Omental fat pad (tissue), 4 donors: ENCODE results near the gene CERT1. TPM values are rescaled to one million over a fixed set of nuclear protein-coding genes. Genes with fewer than 3 reads are reported as not detected.
A peak's percentile ranks its signal among the peaks of the same experiment; 100 is the strongest.
"Not testable (repeated sequence)": the region's sequence is repeated elsewhere in the genome, so short reads cannot be mapped to it uniquely, and the experiment has no call there.

Experiments used
- ATAC-seq: fragments of 150-250 bp; one replicate; pipeline ENCODE4 v1.9.1; 2016; ENCODE audit warnings: mild to moderate bottlenecking, moderate library complexity; ENCODE audit not compliant: low FRiP score
- DNase-seq: peaks from one replicate; pipeline ENCODE4 v3.0.0-alpha.2; 2019; ENCODE audit warnings: low spot score
- total RNA-seq, 4 donors: library from RNA; depleted of rRNA; stranded (reverse); fragments of >200 nt; gene quantifications; one replicate each; pipeline ENCODE4 v1.1.0, GENCODE V29; 2016
- TF ChIP-seq, protein P1 (sequence below), 3 donors: fragments of 450-650 bp; IDR thresholded peaks; one replicate each; pipeline ENCODE4 v1.5.1; 2016 to 2017; ENCODE audit warnings: antibody characterized with exemption in 3 of 3, mild to moderate bottlenecking in 3 of 3, moderate library complexity in 2 of 3

The CERT1 gene
- total RNA-seq, 4 donors from 2014 or later: 36.2 to 71.3 (median 53.7) TPM

DNA sequence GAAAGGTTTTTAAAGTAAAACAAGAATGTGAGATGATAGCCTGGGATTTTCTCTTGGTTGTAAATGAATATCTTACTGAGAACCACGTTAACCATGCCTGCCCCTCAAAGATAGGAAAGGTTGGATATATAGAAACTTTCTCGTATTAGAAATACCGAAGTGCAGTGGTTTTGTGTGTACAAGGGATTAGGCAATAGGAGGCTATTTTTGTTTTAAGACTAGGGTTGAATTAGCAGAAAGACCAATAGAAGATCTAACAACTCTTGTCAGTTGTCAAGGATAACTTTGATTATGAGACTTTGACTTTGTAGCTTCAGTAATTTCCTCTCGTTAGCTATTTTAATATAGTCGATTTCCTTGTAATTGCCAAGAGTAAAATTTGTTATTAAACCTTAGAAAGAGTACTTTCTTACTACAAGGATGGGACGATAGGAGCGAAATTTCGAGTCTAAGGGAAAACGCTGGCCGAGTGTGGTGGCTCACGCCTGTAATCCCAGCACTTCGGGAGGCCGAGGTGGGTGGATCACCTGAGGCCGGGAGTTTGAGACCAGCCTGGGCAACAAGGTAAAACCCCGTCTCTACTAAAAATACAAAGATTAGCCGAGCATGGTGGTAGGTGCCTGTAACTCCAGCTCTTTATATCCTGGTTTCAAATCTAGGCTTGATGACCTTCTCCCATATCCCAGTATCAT, 1.1 kb upstream of the CERT1 start:
- ATAC-seq (no peak), DNase-seq (no peak)
- TF ChIP-seq, protein P1, sequence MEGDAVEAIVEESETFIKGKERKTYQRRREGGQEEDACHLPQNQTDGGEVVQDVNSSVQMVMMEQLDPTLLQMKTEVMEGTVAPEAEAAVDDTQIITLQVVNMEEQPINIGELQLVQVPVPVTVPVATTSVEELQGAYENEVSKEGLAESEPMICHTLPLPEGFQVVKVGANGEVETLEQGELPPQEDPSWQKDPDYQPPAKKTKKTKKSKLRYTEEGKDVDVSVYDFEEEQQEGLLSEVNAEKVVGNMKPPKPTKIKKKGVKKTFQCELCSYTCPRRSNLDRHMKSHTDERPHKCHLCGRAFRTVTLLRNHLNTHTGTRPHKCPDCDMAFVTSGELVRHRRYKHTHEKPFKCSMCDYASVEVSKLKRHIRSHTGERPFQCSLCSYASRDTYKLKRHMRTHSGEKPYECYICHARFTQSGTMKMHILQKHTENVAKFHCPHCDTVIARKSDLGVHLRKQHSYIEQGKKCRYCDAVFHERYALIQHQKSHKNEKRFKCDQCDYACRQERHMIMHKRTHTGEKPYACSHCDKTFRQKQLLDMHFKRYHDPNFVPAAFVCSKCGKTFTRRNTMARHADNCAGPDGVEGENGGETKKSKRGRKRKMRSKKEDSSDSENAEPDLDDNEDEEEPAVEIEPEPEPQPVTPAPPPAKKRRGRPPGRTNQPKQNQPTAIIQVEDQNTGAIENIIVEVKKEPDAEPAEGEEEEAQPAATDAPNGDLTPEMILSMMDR (IDR thresholded peaks at IDR 0.05): no peak

DNA sequence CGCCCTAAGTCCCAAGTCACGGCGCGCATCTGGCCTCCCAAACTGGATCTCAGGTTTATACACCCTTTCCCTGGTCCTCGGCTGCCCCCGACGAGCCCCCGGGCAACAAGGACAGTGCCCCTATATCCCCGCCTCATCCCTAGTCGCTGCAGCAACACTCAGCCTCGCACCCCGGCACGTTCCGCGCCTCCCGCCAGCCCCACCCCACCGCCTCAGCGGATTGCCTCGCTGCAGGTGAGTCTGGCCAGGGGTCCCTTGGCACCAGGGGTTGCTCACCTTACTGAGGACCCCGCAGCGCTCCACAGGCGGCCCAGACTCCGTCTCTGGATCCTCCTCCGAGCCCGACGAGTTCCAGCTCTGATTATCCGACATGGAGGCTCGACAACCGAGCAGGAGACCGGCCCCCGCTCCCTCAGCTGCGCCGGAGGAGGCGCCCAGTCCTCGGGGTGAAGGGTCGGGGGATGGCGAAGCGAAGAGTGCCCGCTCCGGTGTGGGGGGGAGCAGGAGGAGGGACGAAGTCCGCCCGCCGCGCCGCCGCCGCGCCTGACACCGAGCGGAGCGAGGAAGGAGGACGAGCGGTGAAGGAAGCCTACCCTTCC, 494 bp downstream of the CERT1 start:
- DNase-seq: peak; percentile 26
- TF ChIP-seq, protein P1 (IDR thresholded peaks at IDR 0.05): no peak
- ATAC-seq: peak; percentile 66

DNA sequence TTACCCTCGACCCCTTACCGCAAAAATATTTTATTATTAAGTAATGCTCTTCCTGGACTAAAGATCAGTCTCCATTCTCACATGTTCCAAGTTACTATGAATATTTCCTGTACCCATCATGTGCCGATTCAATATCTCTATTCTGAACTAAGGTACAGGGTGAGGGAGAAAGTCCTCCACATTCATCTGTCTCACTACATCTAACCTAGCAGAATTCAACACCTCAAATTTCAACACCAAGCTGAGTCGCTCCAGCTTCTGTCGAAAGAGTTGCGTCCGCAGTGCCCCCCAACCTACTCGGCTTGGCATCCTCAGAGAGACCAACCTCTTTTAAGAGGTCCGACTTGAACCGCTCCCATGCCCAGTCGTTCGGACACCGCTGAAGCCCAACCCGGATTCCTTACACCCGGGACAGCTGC, 1.0 kb downstream of the CERT1 start:
- DNase-seq: no peak
- TF ChIP-seq, protein P1 (IDR thresholded peaks at IDR 0.05): no peak
- peak; percentile 21 for ATAC-seq

DNA sequence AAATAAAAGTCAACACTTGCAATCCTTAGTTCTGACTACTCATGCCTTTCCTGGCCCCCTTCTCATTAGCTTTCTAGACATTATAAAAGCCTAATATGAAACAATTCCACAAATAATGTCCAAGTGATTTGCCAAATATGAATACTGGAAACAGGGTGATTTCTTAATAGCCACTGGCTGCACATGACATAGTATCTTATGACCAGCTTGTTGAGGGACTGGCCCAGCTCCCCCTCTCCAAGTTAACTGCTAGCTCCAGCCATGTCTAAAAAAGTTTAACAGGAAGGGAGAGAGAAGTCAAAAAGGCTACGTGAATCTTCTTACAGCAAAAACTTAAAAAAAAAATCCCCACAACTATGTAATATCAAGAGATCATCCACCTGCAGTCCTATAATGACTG, 1.5 kb downstream of the CERT1 start:
- TF ChIP-seq, protein P1 (IDR thresholded peaks at IDR 0.05): no peak
- no peak for DNase-seq
- no peak for ATAC-seq

DNA sequence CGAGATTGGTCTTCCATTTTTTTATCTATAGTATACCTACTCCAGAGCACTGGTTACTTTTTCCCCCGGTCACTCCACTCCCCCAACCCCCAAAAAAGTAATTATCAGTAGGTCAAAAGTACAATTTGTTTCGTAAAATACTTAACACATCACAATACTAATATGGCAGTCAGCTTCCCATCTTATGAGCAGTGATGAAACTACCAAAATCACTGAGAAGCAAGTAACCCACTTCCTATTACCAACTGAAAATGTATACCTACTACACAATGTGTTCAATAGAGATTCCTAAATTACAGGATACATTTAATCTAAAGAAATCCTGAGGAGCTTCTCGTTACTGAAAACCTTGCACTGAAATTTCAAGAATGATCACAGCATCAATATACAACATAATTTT, 1.9 kb downstream of the CERT1 start:
- DNase-seq: no peak
- no peak for ATAC-seq
- TF ChIP-seq, protein P1 (IDR thresholded peaks at IDR 0.05): no peak

DNA sequence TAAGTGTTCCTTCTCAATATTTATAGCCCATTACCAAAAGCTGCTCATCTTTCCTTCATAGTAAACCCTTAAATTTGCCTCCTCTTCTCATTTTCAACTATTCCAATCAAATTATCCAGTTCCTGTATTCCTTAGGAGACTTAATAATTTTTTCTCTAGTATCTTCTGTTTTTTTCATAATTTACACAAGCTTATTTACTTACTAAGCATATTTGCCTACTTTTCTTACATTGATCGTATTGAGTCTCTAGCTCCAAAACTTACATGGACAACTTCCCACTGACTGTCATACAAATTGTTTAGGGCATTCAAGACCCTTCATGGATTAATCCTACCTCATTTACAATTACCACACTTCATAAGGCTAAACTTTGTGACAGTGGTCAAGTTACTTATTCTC, 3.6 kb downstream of the CERT1 start:
- no peak for ATAC-seq
- TF ChIP-seq, protein P1 (IDR thresholded peaks at IDR 0.05): no peak
- no peak for DNase-seq

DNA sequence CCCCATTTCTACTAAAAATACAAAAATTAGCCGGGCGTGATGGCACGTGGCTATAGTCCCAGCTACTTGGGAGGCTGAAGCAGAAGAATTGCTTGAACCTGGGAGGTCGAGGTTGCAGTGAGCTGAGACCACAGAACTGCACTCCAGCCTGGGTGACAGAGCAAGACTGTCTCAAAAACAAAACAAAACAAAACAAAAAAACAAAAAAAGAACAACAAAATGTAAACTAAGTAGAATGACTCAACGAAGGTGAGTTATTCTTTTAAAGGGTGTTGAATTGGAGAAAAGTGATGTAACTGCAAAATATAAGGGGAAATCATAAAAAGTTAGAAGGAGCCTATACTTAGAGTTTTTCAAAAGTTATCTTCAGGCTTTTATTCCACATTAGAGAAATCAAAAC, 6.3 kb downstream of the CERT1 start:
- not testable (repeated sequence) for ATAC-seq, DNase-seq

DNA sequence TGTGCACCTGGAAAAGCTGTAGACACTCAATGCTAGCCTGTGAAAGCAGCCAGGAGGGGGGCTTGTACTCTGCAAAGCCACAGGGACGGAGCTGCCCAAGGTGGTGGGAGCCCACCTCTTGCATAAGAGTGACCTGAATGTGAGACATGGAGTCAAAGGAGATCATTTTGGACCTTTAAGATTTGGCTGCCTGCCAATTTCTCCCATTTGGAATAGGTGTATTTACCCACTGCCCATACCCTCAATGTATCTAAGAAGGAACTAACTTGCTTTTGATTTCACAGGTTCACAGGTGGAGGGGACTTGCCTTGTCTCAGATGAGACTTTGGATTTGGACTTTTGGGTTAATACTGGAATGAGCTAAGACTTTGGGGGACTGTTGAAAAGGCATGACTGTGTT, 12.6 kb downstream of the CERT1 start:
- ATAC-seq, DNase-seq: not testable (repeated sequence)
